Vagina (tissue), 2 donors: ENCODE measurements around the gene CPSF7.

Experiments
- CTCF ChIP-seq, 3 experiments: fragments of 450-650 bp in 2 of 3; fragments of 200-600 bp in 1 of 3; sonication (generic) in 1 of 3; IDR thresholded peaks; one replicate each; pipeline ENCODE4 v1.5.1; 2017 to 2019; ENCODE audit warnings: antibody characterized with exemption in 3 of 3, mild to moderate bottlenecking in 2 of 3, moderate library complexity in 2 of 3
- POLR2A ChIP-seq, 2 donors: fragments of 450-650 bp; IDR thresholded peaks; one replicate each; pipeline ENCODE4 v1.6.1; 2017; ENCODE audit warnings: antibody characterized with exemption in 2 of 2, mild to moderate bottlenecking in 2 of 2, moderate library complexity in 2 of 2
- POLR2AphosphoS5 ChIP-seq, 2 donors: sonication (generic); formaldehyde crosslinking; IDR thresholded peaks; one replicate each; pipeline ENCODE4 v1.9.0; 2017; ENCODE audit warnings: antibody characterized with exemption in 2 of 2, mild to moderate bottlenecking in 2 of 2, low read depth in 1 of 2; ENCODE audit not compliant: insufficient read depth in 1 of 2

- TF ChIP-seq CTCF (IDR thresholded peaks at IDR 0.05) (peak in 1 of 3 experiments; percentile 6), POLR2A (IDR thresholded peaks at IDR 0.05) (peak in 1 of 2 donors; percentile 62), POLR2AphosphoS5 (IDR thresholded peaks at IDR 0.05; ENCODE audit: insufficient read depth in 1 of 2, low read depth in 1 of 2) (peak; percentile 84 to 91)
These were observed at the start of gene CPSF7, which contains the start of gene SDHAF2 for GRCh38 chr11:61429691-61430582.
